ENCODE results near the gene TANC1.

DNA sequence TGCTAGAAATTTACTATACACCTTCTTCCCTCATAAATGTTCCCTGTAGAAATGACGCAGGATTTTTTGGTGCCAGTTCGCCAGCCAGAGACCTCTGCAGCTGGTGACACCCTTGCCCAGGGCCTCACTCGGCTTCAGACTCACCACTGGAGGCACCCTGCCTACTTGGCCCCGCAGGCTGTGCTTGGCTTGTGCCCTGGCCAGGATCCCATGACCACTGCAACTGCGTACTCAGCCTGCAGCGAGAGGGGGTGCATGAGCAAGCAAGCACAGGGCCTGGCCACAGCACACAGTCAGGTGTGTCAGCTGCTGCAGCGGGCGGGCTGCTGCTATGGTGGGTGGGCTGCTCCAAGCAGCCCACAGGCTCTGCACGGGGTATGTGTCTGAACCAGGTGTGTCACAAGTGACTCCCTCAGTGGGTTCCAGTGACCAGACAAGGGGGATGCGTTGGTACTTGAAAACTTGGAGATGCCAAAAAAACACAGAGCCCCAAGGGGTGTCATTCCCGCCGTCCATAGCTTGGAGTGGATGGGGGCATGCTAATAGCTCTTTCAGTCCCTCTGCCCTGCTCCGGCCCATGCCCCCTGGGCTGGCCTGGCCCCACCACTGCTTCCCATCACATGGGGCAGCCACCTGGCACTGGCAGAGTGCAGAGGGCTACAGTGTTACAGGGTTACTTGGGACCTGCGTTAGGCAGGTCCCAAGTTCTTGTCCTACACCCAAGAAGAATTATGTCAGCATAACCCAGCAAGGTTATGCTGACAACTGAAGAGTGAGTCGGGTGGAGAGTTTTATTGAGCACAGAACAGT is 46.6 kb upstream of the TANC1 start:
- TF ChIP-seq, protein P1, sequence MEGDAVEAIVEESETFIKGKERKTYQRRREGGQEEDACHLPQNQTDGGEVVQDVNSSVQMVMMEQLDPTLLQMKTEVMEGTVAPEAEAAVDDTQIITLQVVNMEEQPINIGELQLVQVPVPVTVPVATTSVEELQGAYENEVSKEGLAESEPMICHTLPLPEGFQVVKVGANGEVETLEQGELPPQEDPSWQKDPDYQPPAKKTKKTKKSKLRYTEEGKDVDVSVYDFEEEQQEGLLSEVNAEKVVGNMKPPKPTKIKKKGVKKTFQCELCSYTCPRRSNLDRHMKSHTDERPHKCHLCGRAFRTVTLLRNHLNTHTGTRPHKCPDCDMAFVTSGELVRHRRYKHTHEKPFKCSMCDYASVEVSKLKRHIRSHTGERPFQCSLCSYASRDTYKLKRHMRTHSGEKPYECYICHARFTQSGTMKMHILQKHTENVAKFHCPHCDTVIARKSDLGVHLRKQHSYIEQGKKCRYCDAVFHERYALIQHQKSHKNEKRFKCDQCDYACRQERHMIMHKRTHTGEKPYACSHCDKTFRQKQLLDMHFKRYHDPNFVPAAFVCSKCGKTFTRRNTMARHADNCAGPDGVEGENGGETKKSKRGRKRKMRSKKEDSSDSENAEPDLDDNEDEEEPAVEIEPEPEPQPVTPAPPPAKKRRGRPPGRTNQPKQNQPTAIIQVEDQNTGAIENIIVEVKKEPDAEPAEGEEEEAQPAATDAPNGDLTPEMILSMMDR (IDR thresholded peaks at IDR 0.05), result no peak
- no peak for TF ChIP-seq POLR2A (IDR thresholded peaks at IDR 0.05)
- TF ChIP-seq POLR2AphosphoS5 (IDR thresholded peaks at IDR 0.05), result no peak
- no peak for TF ChIP-seq EP300 (IDR thresholded peaks at IDR 0.05)
